Activated naive CD4-positive, alpha-beta T cell (primary cell): ENCODE measurements around the gene KRT4.

Source experiments
- DNase-seq, 4 experiments: peaks; one replicate each; lab custom pipeline; 2025; lab: John Stamatoyannopoulos, UW

Gene KRT4

DNA sequence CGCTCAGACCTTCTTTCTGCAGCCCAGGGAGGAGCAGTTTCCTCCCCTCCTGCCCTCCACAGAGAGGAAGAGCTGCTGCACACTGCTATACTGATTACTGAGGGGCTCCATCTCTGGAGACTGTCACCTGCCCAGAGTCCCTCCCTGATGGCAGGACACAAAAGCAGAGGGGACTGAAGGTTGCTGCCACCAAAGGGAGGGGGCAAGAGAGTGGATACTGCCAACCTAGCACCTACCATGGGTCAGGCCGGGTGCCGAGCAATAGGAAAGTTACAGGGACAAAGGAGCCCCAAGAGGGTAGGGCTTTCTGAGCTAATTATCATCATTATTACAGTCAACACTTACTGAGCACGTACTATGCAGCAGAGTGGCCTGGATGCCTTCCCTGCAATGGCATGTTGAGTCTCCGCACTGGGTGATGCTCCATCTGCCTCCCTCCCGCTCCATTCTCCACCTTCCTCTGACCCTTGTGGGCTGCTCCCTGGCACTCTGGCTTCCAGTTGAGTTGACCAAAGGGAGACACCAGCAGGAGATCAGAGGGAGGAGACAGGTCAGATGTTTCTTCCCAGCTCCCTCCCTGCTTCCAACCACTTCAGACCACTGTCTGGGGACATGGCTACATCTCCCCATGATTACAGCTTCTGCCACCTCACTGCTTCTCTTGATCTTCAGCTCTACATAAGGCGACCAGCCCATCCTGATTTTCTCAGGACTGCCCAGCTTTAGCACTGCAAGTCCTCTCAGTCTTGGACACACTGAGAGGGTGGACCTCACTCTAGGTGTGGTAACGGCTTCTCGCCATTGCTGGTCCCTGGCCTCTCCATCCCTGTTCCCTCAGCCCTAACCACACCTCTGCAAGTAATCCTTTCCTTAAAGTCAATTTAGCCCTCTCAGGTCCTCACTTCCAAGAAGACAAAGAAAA is 22.8 kb upstream of the KRT4 start:
- no peak for DNase-seq

DNA sequence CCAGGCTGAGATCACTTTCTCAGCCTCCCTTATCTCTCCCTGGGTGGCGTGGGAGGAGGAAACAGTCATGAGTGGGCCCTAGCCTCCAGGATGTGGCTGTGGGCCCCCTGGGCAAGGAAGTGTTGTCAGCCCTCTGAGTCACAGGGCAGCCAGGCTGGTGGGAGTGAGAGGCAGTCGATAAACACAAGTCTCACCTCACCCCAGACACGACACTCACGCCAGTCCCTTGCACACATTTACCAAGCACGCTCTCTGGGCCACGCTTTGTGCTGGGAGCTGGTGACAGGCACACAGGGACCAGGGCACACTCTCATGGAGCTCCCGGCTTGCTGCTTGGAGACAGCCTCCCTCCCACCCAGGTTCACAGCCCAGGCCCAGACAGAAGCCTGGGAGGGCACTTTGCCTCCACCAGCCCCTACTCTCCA is 22.1 kb upstream of the KRT4 start:
- DNase-seq: peak in 3 of 4 experiments; percentile 16 to 47 (median 20)

DNA sequence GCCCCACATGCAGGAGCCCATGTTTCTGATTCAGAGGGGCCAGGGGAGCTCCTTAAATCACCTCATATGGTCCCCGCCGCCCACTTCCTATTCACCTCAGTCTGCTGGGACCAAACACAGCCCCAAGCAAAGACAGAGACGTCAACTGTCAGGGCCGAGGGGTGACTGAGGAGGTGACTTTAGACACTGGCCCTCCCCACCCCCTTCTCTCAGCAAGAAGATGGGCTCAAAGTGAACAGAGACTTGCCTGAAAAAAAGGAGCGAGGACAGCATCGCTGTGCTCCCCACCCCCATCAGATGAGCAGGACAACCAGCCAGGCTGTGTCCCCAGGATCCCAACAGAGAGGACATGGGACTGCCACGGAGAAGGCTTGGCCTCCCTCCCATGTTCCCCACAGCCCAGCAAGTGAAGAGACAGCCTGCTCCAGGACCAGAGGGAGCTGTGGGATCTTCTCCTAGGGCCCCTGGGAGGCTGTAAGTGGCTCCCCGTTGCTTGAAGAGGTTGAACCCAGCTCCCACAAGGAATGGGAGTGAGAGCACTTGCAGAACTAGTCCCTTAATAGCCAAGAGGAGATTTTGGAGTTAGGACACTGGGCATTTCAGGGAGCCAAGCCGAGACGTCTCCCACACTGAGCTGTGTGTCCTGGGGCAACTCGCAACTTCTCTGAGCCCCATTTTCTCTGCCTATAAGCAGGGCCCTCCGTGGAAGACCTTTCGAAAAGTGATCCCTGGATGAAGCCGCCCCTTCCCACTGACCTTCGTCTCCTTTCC is 21.5 kb upstream of the KRT4 start:
- no peak for DNase-seq

DNA sequence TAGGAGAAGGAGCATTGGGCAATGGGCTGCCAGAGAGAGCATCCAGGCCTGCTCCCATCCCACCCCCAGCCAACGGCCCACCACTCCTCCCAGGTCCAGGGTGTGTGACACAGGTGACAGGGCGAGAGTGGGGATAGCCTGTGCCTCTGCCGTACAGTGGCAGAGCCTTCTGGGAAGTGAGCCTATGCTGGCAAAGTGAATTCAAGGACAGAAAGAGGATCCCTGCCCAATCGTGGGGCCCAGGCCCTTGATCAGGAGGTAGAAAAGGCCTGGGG is 20.7 kb upstream of the KRT4 start:
- no peak for DNase-seq

DNA sequence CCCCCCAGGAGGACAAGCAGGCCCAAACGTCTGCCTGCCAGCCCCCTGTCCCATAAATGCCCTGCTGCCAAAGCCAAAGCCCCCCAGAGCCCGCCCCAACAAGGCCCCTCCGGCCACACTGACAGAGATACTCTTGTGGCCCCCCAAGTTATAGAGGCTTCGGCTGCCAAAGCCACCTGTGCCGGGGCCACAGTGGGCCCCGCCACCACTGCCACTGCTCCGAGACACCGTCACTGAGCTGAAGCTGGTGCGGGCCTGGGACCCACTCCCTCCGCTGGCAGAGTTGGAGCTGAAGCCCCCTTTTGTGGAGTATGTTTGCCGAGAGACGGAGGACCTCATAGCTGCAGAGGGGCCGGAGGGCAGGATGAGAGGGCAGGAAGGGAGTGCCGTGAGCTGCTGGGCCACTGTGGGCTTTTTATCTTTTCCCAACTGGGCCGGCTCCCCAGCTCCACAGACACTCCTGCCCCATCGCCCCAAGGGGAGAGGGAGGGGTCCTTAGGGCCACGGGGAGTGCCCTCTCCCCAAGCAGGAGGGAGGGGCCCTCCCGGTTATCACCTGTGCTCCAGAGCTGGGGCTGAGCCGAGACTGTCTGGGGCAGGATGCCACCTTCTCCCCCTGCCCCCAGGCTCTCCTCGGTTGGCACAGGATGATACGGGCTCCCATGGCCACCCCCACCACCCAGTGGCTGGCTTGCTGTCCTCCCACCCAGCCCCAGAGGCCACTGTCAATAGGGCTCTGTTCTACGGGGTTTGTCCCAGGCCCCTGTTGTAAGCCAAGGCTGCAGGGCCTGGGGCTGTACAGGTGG is 20.2 kb upstream of the KRT4 start, which contains the start of gene KRT79:
Gene KRT79 (minus strand): TSS at position 390 of the 805 bp plus-strand sequence. CDS start 51 bp downstream, at position 339.
- DNase-seq: no peak

DNA sequence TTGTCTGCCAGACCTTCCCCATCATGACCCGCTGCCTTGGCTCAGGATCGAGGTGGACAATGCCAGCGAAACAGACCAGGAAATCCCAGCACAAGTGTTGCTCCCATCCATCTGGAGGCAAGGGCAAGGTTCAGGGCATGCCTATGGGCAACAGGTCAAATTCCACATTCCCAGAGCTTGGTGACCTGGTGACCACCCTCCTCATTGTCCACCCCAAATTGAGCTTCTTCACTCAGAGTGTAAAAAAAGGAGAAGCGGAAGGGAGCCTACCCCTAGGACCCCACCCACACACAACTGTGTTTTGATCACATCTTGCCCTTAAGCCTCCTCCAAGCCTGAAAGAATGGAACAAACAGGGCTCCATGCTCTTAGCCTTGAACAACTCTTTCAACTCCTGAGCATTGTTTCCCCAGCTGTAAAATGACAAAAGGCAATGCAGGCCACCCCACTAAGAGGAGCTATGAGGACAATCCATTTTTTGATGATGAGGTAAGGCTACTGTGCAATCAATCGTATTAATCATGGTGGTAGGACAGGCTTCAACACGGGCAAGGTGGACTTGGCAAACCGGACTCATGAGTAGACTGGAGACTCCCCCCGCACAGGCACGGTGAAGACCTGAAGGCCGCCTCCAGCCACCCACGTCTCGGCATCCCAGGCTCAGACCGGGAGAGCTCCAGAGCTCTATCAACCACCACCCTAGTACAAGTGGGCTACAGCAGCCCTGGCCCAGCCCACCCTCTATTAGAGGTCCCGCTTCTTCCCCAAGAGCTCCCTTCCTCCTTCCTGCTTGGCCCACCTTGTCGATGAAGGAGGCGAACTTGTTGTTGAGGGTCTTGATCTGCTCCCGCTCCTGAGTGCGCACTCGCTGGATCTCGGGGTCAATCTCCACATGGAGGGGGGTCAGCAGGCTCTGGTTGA is 19.3 kb upstream of the KRT4 start:
- DNase-seq: no peak

DNA sequence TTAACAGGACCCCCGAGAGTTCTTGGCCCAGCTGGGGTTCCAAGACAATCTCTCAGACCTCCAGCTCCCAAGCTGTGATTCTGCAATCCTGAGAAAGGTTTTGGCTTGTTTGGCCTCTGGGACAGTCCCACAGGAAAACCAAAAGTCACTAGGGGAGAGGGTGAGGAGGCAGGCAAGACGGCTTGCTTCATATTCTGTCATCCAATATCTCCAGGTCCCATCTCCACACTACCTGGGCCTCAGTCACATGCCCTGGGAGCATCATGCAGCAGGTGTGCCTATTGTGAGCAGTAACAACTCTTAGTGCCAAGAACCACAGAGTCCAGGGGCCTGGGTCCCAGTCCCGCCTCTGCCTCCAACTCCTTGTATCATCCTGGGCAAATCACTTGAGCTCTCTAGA is 18.5 kb upstream of the KRT4 start:
- DNase-seq: no peak

DNA sequence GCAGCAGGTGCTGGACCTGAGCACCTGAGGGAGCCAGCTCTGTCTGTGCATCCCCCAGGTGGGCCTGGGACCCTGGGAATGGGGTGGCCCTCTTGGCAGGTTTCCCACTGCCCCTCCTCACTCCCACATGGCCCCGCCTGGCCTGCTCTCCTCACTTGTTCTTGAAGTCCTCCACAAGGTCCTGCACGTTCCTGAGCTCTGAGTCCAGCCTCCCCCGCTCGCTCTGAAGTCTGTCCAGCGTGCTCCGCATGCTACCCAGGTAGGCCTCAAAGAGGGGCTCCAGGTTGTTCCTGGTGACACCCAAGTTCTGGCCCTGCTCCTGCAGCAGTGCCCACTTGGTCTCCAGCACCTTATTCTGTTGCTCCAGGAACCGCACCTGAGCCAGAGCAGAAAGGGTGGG is 17.3 kb upstream of the KRT4 start:
- DNase-seq: no peak

DNA sequence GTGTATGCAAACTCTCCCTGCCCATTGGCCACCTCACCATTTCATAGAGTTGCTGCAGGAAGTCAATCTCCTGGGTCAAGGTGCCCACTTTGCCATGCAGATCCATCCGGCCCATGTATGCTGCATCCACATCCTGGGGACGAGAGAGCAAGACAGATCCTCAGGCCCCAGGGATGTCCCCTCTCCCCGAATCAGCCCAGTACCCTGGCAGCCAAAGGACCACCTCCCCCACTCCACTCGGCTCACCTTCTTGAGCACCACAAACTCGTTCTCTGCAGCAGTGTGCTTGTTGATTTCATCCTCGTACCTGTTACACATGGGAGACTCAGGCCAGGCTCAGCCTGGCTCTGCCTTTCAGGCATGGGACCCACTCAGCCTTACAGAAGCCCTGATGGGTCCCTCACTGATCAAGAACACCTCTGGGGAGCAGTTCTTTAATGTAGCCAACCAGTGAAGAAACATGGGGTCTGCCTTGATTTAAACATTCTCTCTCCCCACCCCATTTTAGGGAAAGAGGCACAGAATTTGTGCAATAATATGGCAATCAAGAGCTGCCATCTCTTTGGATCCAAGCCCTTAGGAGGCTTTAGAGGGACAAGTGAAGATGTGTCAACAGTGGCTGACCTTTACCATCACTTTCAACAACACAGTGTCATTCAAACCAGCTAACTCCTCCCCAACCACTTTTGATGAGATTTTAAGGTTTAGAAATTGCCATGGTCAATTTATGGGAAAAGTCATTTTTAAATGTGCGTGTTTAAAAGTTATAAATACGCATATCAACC is 16.3 kb upstream of the KRT4 start:
- DNase-seq: no peak

DNA sequence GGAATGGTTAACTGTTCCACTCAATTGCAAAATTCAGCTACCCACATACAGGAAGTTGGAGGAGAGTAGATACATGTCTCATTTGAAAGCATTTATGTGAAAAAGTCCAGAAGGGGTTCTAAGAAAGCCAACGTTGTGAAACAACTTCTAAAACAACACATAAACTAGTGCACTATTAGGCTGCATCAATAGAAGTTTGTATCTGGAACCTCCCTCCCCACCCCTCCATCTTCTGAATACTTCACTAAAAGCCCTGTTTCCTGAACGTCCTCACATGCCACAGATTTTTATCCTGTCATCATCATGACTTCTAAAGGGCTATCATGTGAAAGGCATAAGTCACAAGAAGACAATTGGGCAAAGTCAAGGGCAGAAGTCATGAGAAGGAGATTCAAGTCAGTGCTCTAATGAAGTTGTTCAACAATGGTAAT is 14.7 kb upstream of the KRT4 start:
- DNase-seq: no peak

DNA sequence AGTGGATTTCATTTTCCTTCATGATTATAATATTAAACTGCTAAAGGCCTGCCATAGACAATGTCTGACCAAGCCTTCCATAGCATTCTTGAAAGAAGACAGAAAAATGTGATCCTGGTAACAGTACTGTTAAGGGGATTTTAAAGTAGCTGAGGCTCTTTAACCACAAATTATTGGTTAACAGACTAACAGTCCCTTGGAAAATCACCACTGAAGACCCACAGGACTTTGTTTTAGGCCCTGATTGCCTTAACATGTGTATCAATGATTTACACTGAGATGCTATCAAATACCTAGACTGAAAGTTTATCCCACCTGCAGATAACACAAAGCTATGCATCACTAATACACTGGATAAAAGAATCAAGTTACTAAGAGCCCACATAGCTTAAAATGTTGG is 14.2 kb upstream of the KRT4 start:
- DNase-seq: no peak

DNA sequence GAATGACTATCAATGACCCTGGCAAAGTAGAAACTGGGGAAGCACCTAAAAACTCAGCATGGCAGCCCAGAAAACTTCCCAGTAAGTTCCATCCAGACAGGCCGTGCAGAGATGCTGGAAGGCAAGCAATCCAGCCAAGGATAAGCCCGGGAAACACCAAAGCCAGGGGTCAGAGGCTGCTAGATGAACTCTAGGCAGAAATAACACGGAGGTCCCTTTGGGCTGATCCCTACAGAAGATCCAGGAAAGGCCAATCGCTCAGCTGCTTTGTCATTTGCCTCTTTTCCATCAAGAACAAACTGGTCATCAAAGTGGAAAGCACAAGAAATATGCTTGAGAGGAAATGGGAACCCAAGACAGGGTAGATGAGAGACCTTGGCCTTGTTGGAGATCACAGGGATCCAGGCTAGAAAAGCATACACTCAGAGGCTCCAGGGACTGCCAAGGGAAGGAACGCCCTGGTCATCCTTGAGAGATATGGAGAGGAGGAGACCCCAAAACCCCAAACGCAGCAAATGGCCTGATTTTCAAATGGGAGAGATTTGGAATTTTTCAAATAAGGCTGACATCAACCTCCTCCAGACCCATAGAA is 13.7 kb upstream of the KRT4 start:
- no peak for DNase-seq

DNA sequence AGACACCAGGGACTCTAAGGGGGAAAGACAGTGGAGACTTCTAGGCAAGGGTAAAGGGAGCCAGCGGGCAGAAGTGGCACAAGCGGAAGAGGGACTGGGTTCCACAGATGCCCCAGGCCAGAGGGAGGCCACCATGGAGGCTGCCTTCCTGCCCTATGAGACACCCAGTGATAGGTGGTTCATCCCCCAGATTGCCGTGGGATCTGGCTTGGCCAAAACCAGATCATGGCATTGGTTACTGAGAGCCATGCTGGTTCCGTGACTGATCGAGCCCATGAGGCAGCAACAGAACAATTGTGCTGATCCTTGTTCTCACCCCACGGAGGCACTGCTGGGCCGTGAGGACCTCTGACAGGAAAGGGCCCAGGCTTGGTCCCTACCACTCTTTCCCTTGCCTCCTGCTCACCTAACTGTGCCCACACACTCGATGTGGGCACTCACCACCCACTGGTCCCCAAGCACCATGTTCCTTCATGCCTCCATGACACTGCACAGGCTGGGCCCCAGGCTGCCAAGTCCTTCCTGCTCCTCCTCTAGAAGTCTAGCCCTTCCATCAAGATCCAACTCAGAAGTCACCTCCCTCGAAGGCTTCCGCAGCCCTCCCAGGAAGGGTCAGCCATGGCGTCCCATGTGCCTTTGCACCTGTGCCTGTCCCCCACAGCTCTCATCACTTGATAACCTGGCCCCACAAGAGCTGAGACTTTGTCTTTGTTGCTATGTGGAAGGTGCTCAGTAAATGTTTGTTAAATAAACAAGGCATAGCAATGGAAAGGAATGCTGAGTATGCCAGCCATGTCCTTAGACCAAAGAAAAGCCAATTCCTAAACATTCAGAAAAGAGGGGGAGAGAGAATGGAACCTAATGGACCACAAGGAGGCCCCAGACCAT is 12.9 kb upstream of the KRT4 start:
- DNase-seq: no peak

DNA sequence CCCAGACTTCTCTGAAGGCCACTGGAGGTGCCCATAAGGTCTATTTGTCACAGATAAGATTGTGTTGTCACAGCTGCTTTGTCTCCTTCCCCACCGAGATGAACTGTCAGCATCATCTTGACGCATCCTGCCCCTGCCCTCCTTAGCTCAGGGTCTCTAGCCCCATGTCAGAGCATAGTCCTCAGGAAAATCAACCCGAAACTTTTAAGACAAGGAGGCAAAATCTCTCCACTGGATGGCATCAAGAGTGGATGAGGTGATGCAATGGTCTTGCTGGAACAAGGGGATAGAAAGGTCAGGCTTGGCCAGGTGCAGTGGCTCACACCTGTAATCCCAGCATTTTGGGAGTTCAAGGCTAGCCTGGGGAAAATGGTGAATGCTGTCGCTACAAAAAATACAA is 12.0 kb upstream of the KRT4 start:
- no peak for DNase-seq

DNA sequence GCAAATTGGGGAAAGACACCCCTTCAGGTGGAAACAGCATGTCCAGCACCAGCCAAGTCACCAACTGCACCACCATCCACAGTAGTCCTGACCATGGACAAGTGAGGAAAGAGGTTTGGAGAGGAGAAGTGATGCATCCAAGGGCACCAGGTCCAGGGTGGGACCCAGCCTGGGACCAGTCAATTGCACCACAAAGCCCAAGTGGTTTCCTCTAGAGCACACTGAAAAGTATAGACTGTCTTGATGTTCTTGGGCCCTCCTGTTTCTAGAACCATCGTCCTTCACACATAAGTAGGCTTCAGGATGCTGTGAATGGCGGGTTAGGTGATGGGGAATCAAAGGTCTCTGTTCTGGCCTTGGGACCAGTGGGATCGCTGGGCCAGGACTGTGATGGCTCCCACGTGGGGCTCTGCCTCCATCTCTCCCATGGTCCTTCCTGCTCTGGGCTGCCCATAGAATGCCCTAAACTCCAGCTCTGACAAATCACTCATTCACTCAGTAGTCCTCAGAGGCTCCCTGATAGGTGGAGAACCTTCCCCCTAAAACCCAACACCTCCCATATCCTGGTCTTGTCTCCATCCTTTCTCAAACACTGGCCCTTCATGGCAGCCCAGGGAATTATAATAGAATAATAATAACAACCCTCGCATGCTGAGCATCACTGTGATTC is 11.0 kb upstream of the KRT4 start:
- DNase-seq: no peak

DNA sequence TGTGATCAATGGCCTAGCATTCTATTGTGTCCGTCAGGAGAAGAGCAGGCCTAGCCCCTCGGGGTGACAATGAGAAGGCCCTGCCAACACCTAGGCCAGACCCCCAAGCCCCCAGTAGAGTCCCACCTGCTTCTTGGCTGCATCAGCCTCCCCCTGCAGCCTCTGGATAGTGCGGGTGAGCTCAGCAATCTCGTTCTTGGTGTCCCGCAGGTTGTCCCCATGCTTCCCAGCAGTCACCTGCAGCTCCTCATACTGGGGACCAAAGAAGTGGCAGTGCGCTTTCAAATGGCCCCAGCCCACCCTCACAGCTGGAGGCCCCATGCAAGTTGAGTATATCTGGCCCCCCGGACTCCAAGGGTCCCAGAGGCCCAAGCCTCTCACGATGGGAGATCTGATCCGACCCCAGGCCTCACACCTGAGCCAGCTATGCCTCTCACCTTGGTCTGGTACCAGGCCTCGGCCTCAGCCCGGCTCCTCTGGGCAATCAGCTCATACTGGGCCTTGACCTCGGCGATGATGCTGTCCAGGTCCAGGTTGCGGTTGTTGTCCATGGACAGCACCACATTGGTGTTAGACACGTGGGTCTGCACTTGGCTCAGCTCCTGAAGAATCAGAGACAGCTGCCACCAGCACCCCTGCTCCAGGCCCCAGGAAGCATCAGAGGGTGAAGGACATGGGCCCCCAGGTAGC is 10.0 kb upstream of the KRT4 start:
- no peak for DNase-seq

DNA sequence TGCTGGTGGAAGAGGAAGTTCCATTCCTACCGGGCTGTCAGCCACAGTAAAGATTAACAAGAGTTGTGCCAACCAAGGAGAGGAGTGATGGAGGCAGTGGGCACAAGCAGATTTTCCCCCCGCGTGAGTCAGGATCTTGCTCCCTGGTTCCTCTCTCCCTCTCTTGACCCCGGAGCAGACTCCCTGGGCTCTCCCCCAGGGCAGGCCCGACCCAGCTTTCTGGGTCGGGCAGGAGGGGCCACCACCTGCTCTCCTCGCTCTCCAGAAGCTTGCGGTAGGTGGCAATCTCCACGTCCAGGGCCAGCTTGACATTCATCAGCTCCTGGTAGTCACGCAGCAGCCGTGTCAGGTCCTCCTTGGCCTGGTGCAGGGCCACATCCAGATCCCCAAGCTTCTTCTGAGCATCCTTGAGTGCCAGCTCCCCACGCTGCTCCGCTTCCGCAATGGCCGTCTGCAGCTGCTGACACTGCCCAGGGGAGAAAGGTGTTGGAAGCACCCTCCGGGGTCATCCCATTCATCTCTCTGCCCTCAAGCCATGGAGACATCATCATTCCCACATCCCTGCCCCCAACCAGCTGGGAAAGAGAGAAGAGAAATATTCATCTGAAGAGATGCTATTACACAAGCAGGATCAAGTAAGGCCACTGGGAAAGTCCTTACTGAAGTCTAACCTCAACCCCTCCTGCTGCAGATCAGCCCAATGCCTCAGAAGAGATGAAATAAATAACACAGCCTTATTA is 9.0 kb upstream of the KRT4 start:
- DNase-seq: no peak
